ENCODE results near the gene ERAS. TPM values are rescaled to one million over a fixed set of nuclear protein-coding genes. Genes with fewer than 3 reads are reported as not detected.

Gene ERAS
- not detected for total RNA-seq

GRCh38 chrX:48826135-48826875, at the start of gene ERAS:
TSS of gene ERAS (plus strand) at chrX:48826513. CDS start at chrX:48829124, 2,611 bp downstream.

GRCh38 chrX:48786341-48786800, 39.9 kb upstream of the ERAS start, which contains the start of gene GATA1:
TSS of gene GATA1 (plus strand) at chrX:48786590. CDS start at chrX:48791110, 4,520 bp downstream.

GRCh38 chrX:48801280-48802088, 24.8 kb upstream of the ERAS start, which contains the start of gene HDAC6:
TSS of gene HDAC6 (plus strand) at chrX:48802067. CDS start at chrX:48802693, 626 bp downstream.

GRCh38 chrX:48835524-48836329, 9.4 kb downstream of the ERAS start, which contains the start of gene PCSK1N:
TSS of gene PCSK1N (minus strand) at chrX:48835610. CDS start at chrX:48835532, 78 bp downstream.

Small RNA genes within 50 kb of the gene (small RNA-seq; reads per million reads assigned to genes)
- gene RNU6-29P (ENCODE audit: low replicate concordance), result 0.09 reads per million

Other genes with a start within 250 kb of the ERAS start
- gene WDR13, start 229.0 kb upstream of the ERAS start, total RNA-seq, result 88.9 TPM
- gene WAS, start 142.7 kb upstream of the ERAS start, total RNA-seq, result 0.63 TPM
- gene SUV39H1, start 129.8 kb upstream of the ERAS start, total RNA-seq, result 2.8 TPM
- gene GLOD5, start 64.8 kb upstream of the ERAS start, total RNA-seq, result not detected
- gene GATA1, start 39.9 kb upstream of the ERAS start, total RNA-seq, result not detected
- gene HDAC6, start 24.4 kb upstream of the ERAS start, total RNA-seq, result 125 TPM
- gene PCSK1N, start 9.1 kb downstream of the ERAS start, total RNA-seq, result 63.5 TPM
- 19.4 TPM for gene TIMM17B, start 71.3 kb downstream of the ERAS start, total RNA-seq
- 34.7 TPM for gene PQBP1, start 71.4 kb downstream of the ERAS start, total RNA-seq
- gene SLC35A2, start 85.1 kb downstream of the ERAS start, total RNA-seq, result 6.9 TPM
- 9.7 TPM for gene PIM2, start 92.5 kb downstream of the ERAS start, total RNA-seq
- 30.4 TPM for gene OTUD5, start 131.1 kb downstream of the ERAS start, total RNA-seq
- 0.63 TPM for gene KCND1, start 145.3 kb downstream of the ERAS start, total RNA-seq
- 49.8 TPM for gene GRIPAP1, start 175.8 kb downstream of the ERAS start, total RNA-seq
- 12.2 TPM for gene TFE3, start 216.8 kb downstream of the ERAS start, total RNA-seq
- gene CCDC120, start 232.5 kb downstream of the ERAS start, total RNA-seq, result 5.3 TPM
- 7.8 TPM for gene PRAF2, start 247.5 kb downstream of the ERAS start, total RNA-seq

All from parietal lobe (tissue), 2 donors.